ENCODE results near the gene IPO7. TPM values are rescaled to one million over a fixed set of nuclear protein-coding genes. Genes with fewer than 3 reads are reported as not detected.

IPO7 gene
- polyA plus RNA-seq, 1 of the 3 experiments (the other 2 are of a cell fraction) = 25.4 TPM

- TF ChIP-seq YY1 (IDR thresholded peaks at IDR 0.05; ENCODE audit: low read depth) = no peak
- TF ChIP-seq FOSL2 (IDR thresholded peaks at IDR 0.05; ENCODE audit: borderline replicate concordance, low read depth) = no peak
Observed at GRCh38 chr11:9428706-9429105, 44.3 kb downstream of the IPO7 start (continued).

- no peak for DNase-seq
- peaks cover 68 to 96% of the 10 kb centered on the region in 2 experiments for H3K36me3 ChIP-seq (replicated peaks in 1 of 2; ENCODE audit: control insufficient read depth in 1 of 2, insufficient read depth in 2 of 2, low read length in 1 of 2)
- no peaks in the 10 kb centered on the region for H3K9me2 ChIP-seq
- no peaks in the 10 kb centered on the region for H3K27me3 ChIP-seq (ENCODE audit: insufficient read depth)
- POLR2A ChIA-PET = interaction anchor here (1.4 kb wide), 1 partner anchor 22 kb away, joined by 4 read pairs; no protein-coding TSS in a partner anchor
- H3K4me3 ChIP-seq (ENCODE audit: low read depth in 2 of 2, low read length in 1 of 2) = no peak overlapping the region
- no peaks in the 10 kb centered on the region for H3K4me1 ChIP-seq (ENCODE audit: control insufficient read depth in 1 of 2, insufficient read depth in 2 of 2, low read depth in 1 of 2, low read length in 1 of 2)
- H2AFZ ChIP-seq (ENCODE audit: low read depth) = no peak overlapping the region
- H3K79me2 ChIP-seq (ENCODE audit: insufficient read depth) = peaks cover 65% of the 10 kb centered on the region
- peaks cover 31% of the 10 kb centered on the region for H3F3A ChIP-seq (replicated peaks; ENCODE audit: insufficient read depth)
- no peak overlapping the region for H3K4me2 ChIP-seq
- H3K9ac ChIP-seq = no peak overlapping the region
- H3K27ac ChIP-seq (ENCODE audit: low read depth in 2 of 2, low read length in 1 of 2) = no peak overlapping the region
- CTCF ChIA-PET = no interaction called here
- TF ChIP-seq EZH2phosphoT487 (IDR thresholded peaks at IDR 0.05; ENCODE audit: borderline replicate concordance, low read depth) (no peak), CTCF (IDR thresholded peaks at IDR 0.05) (no peak), EP300 (IDR thresholded peaks at IDR 0.05; ENCODE audit: borderline replicate concordance in 1 of 2, low read depth in 1 of 2, low read length in 1 of 2) (no peak), RAD21 (IDR thresholded peaks at IDR 0.05; ENCODE audit: low read length) (no peak), TAF1 (IDR thresholded peaks at IDR 0.05; ENCODE audit: borderline replicate concordance, low read depth, low read length) (no peak), IRF3 (IDR thresholded peaks at IDR 0.05; ENCODE audit: low read depth, low read length) (no peak), SIN3A (IDR thresholded peaks at IDR 0.05; ENCODE audit: borderline replicate concordance, low read depth, low read length) (no peak), RCOR1 (IDR thresholded peaks at IDR 0.05; ENCODE audit: low read length) (no peak), RXRA (IDR thresholded peaks at IDR 0.05; ENCODE audit: borderline replicate concordance, low read depth) (no peak), TCF12 (IDR thresholded peaks at IDR 0.05) (no peak), ELF1 (IDR thresholded peaks at IDR 0.05) (no peak), REST (IDR thresholded peaks at IDR 0.05; ENCODE audit: low read depth, low read length) (no peak), YY1 (IDR thresholded peaks at IDR 0.05; ENCODE audit: low read depth) (no peak), PBX3 (IDR thresholded peaks at IDR 0.05) (no peak), SMC3 (IDR thresholded peaks at IDR 0.05; ENCODE audit: low read depth, low read length) (no peak), FOSL2 (IDR thresholded peaks at IDR 0.05; ENCODE audit: borderline replicate concordance, low read depth) (no peak), ZBTB33 (IDR thresholded peaks at IDR 0.05; ENCODE audit: borderline replicate concordance, low read depth) (no peak), TEAD4 (IDR thresholded peaks at IDR 0.05; ENCODE audit: borderline replicate concordance, insufficient read depth) (no peak), MXI1 (IDR thresholded peaks at IDR 0.05; ENCODE audit: low read depth, low read length) (no peak), USF2 (IDR thresholded peaks at IDR 0.05; ENCODE audit: borderline replicate concordance, low read depth, low read length) (no peak)
- no peaks in the 10 kb centered on the region for H4K20me1 ChIP-seq (ENCODE audit: insufficient read depth)
- no peaks in the 10 kb centered on the region for H3K9me3 ChIP-seq
- WGBS (ENCODE audit: low lambda C conversion rate) = 94% methylated on average over 4 of the region's 4 CpGs
Observed at GRCh38 chr11:9438611-9439010, 54.2 kb downstream of the IPO7 start.

Data from SK-N-SH (cell line).